H1 (cell line): ENCODE results near the gene PACS1. TPM values are rescaled to one million over a fixed set of nuclear protein-coding genes. Genes with fewer than 3 reads are reported as not detected.
A peak's percentile ranks its signal among the peaks of the same experiment; 100 is the strongest.

ENCODE experiments used
- CTCF ChIA-PET: fragments of 300-600 bp; sonication (Branson Sonifier 250); formaldehyde crosslinking; loops from one replicate; lab custom pipeline; 2021; ENCODE audit not compliant: partially characterized antibody; lab: Charles Lee
- POLR2A ChIA-PET: fragments of 300-600 bp; sonication (Branson Sonifier 250); formaldehyde crosslinking; loops from one replicate; lab custom pipeline; 2021; ENCODE audit warnings: inconsistent platforms; ENCODE audit not compliant: partially characterized antibody; lab: Charles Lee
- DNase-seq, 2 experiments: peaks; one replicate each; pipeline versions ENCODE4 v3.0.0 to v3.0.0-alpha.2; 2010 to 2022; ENCODE audit warnings: low spot score in 2 of 2, low read depth in 1 of 2, mixed read lengths in 1 of 2
- FAIRE-seq: peaks from 2 replicates; lab custom pipeline; 2011; peaks lifted over from hg19 to GRCh38; lab: Jason Lieb, UNC
- H2AFZ ChIP-seq: 2 replicates; pipeline ENCODE4 v1.8.1; 2012; ENCODE audit warnings: low read length, inconsistent platforms
- H2AK5ac ChIP-seq: 2 replicates; pipeline ENCODE4 v1.6.1; 2013; ENCODE audit warnings: low read depth, low read length
- H2BK120ac ChIP-seq: replicated peaks from 2 replicates; pipeline ENCODE3; 2013; ENCODE audit warnings: low read depth, low read length, inconsistent platforms
- H2BK12ac ChIP-seq: 2 replicates; pipeline ENCODE4 v1.6.1; 2013; ENCODE audit warnings: low read depth, low read length
- H2BK15ac ChIP-seq: 2 replicates; pipeline ENCODE4 v1.6.1; 2013; ENCODE audit warnings: low read length
- H2BK20ac ChIP-seq: 2 replicates; pipeline ENCODE4 v1.6.1; 2013; ENCODE audit warnings: low read length
- H2BK5ac ChIP-seq: 2 replicates; pipeline ENCODE4 v1.6.1; 2013; ENCODE audit warnings: low read depth, low read length
- H3K14ac ChIP-seq: 2 replicates; pipeline ENCODE4 v1.6.1; 2013; ENCODE audit warnings: inconsistent platforms; ENCODE audit not compliant: insufficient read length
- H3K18ac ChIP-seq: 2 replicates; pipeline ENCODE4 v1.6.1; 2013; ENCODE audit warnings: low read length; ENCODE audit errors: extremely low read depth
- H3K23ac ChIP-seq: 2 replicates; pipeline ENCODE4 v1.6.1; 2013; ENCODE audit warnings: inconsistent platforms; ENCODE audit not compliant: insufficient read length
- H3K23me2 ChIP-seq: 2 replicates; pipeline ENCODE4 v1.6.1; 2013; ENCODE audit warnings: low read depth, low read length
- H3K27ac ChIP-seq: 2 replicates; pipeline ENCODE4 v1.6.1; 2011; ENCODE audit warnings: low read depth, low read length, inconsistent platforms
- H3K27me3 ChIP-seq, 4 experiments: replicated peaks in 1 of 4; 1 replicate in 1 of 4; 2 replicates in 3 of 4; pipeline versions ENCODE4 v1.6.1 to v1.8.1; 2011 to 2013; ENCODE audit warnings: low read length in 3 of 4, mild to moderate bottlenecking in 3 of 4, inconsistent platforms in 2 of 4, mixed read lengths in 2 of 4, moderate library complexity in 1 of 4; ENCODE audit not compliant: control insufficient read depth in 3 of 4, insufficient read depth in 3 of 4; ENCODE audit errors: extremely low read depth in 1 of 4
- H3K36me3 ChIP-seq, 4 experiments: 2 replicates each; pipeline versions ENCODE4 v1.6.1 to v1.8.1; 2011 to 2013; ENCODE audit warnings: mild to moderate bottlenecking in 4 of 4, low read length in 3 of 4, moderate library complexity in 2 of 4, control low read depth in 1 of 4, inconsistent platforms in 1 of 4; ENCODE audit not compliant: insufficient read depth in 4 of 4, control insufficient read depth in 2 of 4
- H3K4ac ChIP-seq: replicated peaks from 2 replicates; pipeline ENCODE3; 2013; ENCODE audit warnings: low read length, low read depth, mixed read lengths, inconsistent platforms; ENCODE audit not compliant: insufficient read length
- H3K4me1 ChIP-seq, 4 experiments: replicated peaks in 1 of 4; 1 replicate in 1 of 4; 2 replicates in 3 of 4; pipeline versions ENCODE4 v1.6.1 to v1.8.1; 2011 to 2013; ENCODE audit warnings: low read length in 3 of 4, inconsistent platforms in 2 of 4, mixed read lengths in 1 of 4; ENCODE audit not compliant: insufficient read depth in 4 of 4, control insufficient read depth in 3 of 4
- H3K4me2 ChIP-seq, 2 experiments: 2 replicates each; pipeline versions ENCODE4 v1.6.1 to v1.8.1; 2011 to 2013; ENCODE audit warnings: low read depth in 2 of 2, low read length in 2 of 2, control low read depth in 1 of 2, inconsistent platforms in 1 of 2, mild to moderate bottlenecking in 1 of 2; ENCODE audit not compliant: insufficient read depth in 1 of 2
- H3K4me3 ChIP-seq, 4 experiments: fragments of 200-600, 300-600 bp in 1 of 4; sonication (generic), shearing (Covaris generic), sonication (Bioruptor Twin) in 1 of 4; 2 replicates each; pipeline versions ENCODE4 v1.5.1 to v1.8.1; 2011 to 2016; ENCODE audit warnings: low read length in 4 of 4, low read depth in 3 of 4, control low read depth in 2 of 4, inconsistent platforms in 2 of 4, mild to moderate bottlenecking in 2 of 4, mixed read lengths in 1 of 4, moderate library complexity in 1 of 4; ENCODE audit not compliant: insufficient read depth in 2 of 4; ENCODE audit errors: extremely low read depth in 1 of 4
- H3K56ac ChIP-seq: replicated peaks from 2 replicates; pipeline ENCODE3; 2013; ENCODE audit warnings: low read depth, mild to moderate bottlenecking, mixed read lengths, low read length, inconsistent platforms; ENCODE audit not compliant: insufficient read length
- H3K79me1 ChIP-seq: 2 replicates; pipeline ENCODE4 v1.6.1; 2013; ENCODE audit warnings: low read depth, low read length, control low read depth
- H3K79me2 ChIP-seq, 2 experiments: 2 replicates each; pipeline versions ENCODE4 v1.6.1 to v1.8.1; 2012 to 2013; ENCODE audit warnings: low read length in 2 of 2, mild to moderate bottlenecking in 2 of 2, inconsistent platforms in 1 of 2; ENCODE audit not compliant: insufficient read depth in 2 of 2, control insufficient read depth in 1 of 2
- H3K9ac ChIP-seq, 4 experiments: replicated peaks in 1 of 4; 1 replicate in 1 of 4; 2 replicates in 3 of 4; pipeline versions ENCODE4 v1.6.1 to v1.8.1; 2011 to 2013; ENCODE audit warnings: low read depth in 3 of 4, low read length in 3 of 4, control low read depth in 2 of 4, mild to moderate bottlenecking in 2 of 4, moderate library complexity in 2 of 4, inconsistent platforms in 1 of 4; ENCODE audit errors: extremely low read depth in 1 of 4
- H3K9me3 ChIP-seq, 2 experiments: 2 replicates each; pipeline versions ENCODE4 v1.6.1 to v1.8.1; 2012 to 2013; ENCODE audit warnings: mild to moderate bottlenecking in 2 of 2, moderate library complexity in 2 of 2, control low read depth in 1 of 2, inconsistent platforms in 1 of 2, low read depth in 1 of 2, low read length in 1 of 2, mixed read lengths in 1 of 2; ENCODE audit not compliant: insufficient read depth in 2 of 2
- H4K20me1 ChIP-seq, 2 experiments: replicated peaks in 1 of 2; 2 replicates each; pipeline versions ENCODE3 to v1.8.1; 2011 to 2013; ENCODE audit warnings: inconsistent platforms in 2 of 2, low read length in 2 of 2, mild to moderate bottlenecking in 1 of 2; ENCODE audit not compliant: insufficient read depth in 2 of 2, control insufficient read depth in 1 of 2
- H4K5ac ChIP-seq: 2 replicates; pipeline ENCODE4 v1.6.1; 2013; ENCODE audit warnings: low read length, low read depth, mixed read lengths, inconsistent platforms; ENCODE audit not compliant: insufficient read length
- H4K8ac ChIP-seq: 2 replicates; pipeline ENCODE4 v1.8.0; 2013; ENCODE audit warnings: mild to moderate bottlenecking, moderate library complexity, low read length, inconsistent platforms; ENCODE audit not compliant: insufficient read depth; ENCODE audit errors: extremely low read depth
- H4K91ac ChIP-seq: replicated peaks from 2 replicates; pipeline ENCODE3; 2013; ENCODE audit warnings: low read length, mixed read lengths, inconsistent platforms; ENCODE audit not compliant: insufficient read length
- BCL11A ChIP-seq, 2 experiments: IDR thresholded peaks; one replicate each; pipeline ENCODE4 v1.6.1; 2011; ENCODE audit warnings: low read depth in 2 of 2, low read length in 2 of 2, mild to moderate bottlenecking in 2 of 2
- E2F6 ChIP-seq: IDR thresholded peaks from 2 replicates; pipeline ENCODE4 v1.6.1; 2012; ENCODE audit warnings: inconsistent platforms
- EZH2 ChIP-seq: fragments of 200-600 bp; sonication (generic); IDR thresholded peaks from 2 replicates; pipeline ENCODE4 v1.7.1; 2012; ENCODE audit warnings: low read depth, mild to moderate bottlenecking, moderate library complexity, low read length, inconsistent platforms; ENCODE audit not compliant: severe bottlenecking
- GABPA ChIP-seq: IDR thresholded peaks from 2 replicates; pipeline ENCODE4 v1.6.1; 2011; ENCODE audit warnings: mild to moderate bottlenecking, low read length, moderate library complexity, borderline replicate concordance; ENCODE audit not compliant: insufficient read depth
- SRF ChIP-seq: IDR thresholded peaks from 2 replicates; pipeline ENCODE4 v1.6.1; 2011; ENCODE audit warnings: mild to moderate bottlenecking, low read depth, low read length, moderate library complexity
- SUZ12 ChIP-seq: fragments of 200-600 bp; sonication (generic); IDR thresholded peaks from 2 replicates; pipeline ENCODE4 v1.6.1; 2012; ENCODE audit warnings: mild to moderate bottlenecking, inconsistent platforms, low read length, moderate library complexity, mixed read lengths
- USF2 ChIP-seq: IDR thresholded peaks from 2 replicates; pipeline ENCODE4 v1.6.1; 2011; ENCODE audit warnings: low read length, improper control_type of control experiment
- WGBS, 2 experiments: shearing (Covaris generic) in 1 of 2; methylation state at CpG; one replicate each; pipeline versions ENCODE4 v1.1.6 to v1.1.7; 2013 to 2015; ENCODE audit warnings: low lambda C conversion rate in 2 of 2, mixed read lengths in 2 of 2, inconsistent platforms in 1 of 2, low coverage in 1 of 2, missing lambda C conversion rate in 1 of 2; ENCODE audit not compliant: insufficient replicate concordance in 2 of 2, insufficient coverage in 1 of 2, insufficient read length in 1 of 2; ENCODE audit errors: extremely low coverage in 1 of 2, missing lambda C conversion rate in 1 of 2; 5-methylcytosine and 5-hydroxymethylcytosine counted together
- polyA plus RNA-seq, 7 experiments: library from polyadenylated mRNA; depleted of rRNA in 3 of 7; stranded (reverse) in 5 of 7; unstranded in 2 of 7; fragments of >200 nt in 5 of 7; fragments of 200-250 nt in 2 of 7; gene quantifications; 1 replicate in 5 of 7; 2 replicates in 1 of 7; 4 replicates in 1 of 7; pipeline versions ENCODE4 v1.2.1 to v1.2.3, GENCODE V29; 2011 to 2013; ENCODE audit warnings: missing spikeins in 2 of 7, mixed read lengths in 2 of 7
- total RNA-seq: library from RNA; stranded (reverse); fragmentation: NEBNext Ultra II Directional; extraction: Animal tissue kit (Norgen Biotek cat#: 25700); gene quantifications from 2 replicates; pipeline ENCODE4 v1.2.1, GENCODE V29; 2021

Gene PACS1
- total and polyA plus RNA-seq, 2 of the 8 experiments (the other 6 are each of a cell fraction or from before 2014, with no cell fraction given), result 11.5 to 36.0 TPM

GRCh38 chr11:66293777-66294625 lies 223.9 kb downstream of the PACS1 start:
- Histone ChIP-seq H3K27me3 (peaks cover 2 to 30% (median 18%) of the 10 kb centered on the region in 4 experiments), H3K56ac (no peak overlapping the region), H3K14ac (no peak overlapping the region), H3K4me3 (no peak overlapping the region), H3K23ac (no peak overlapping the region), H2AK5ac (no peak overlapping the region), H3K23me2 (peaks cover 9% of the 10 kb centered on the region; the same call in 1 of the 2 replicates), H4K5ac (no peak overlapping the region), H2BK20ac (no peak overlapping the region), H2AFZ (no peak overlapping the region), H3K4me1 (peaks cover 2 to 28% (median 8%) of the 10 kb centered on the region in 4 experiments; a peak in 6 of 7 replicates), H3K4me2 (no peak overlapping the region), H3K79me1 (0 out of 2 replicates have a peak, but pooled peaks cover 2% of the 10 kb centered on the region), H3K27ac (no peak overlapping the region), H4K8ac (no peak overlapping the region), H4K91ac (no peak overlapping the region), H2BK120ac (no peak overlapping the region), H2BK5ac (no peak overlapping the region), H3K36me3 (no peaks in the 10 kb centered on the region), H3K9me3 (no peaks in the 10 kb centered on the region), H3K9ac (no peak overlapping the region), H3K79me2 (no peaks in the 10 kb centered on the region), H4K20me1 (peaks cover 4 to 5% of the 10 kb centered on the region in 2 experiments), H2BK12ac (peak overlapping the region; percentile 39; the same call in 1 of the 2 replicates), H2BK15ac (no peak overlapping the region), H3K4ac (no peak overlapping the region), H3K18ac (no peak overlapping the region)
- TF ChIP-seq E2F6 (no peak), GABPA (no peak), BCL11A (IDR thresholded peaks at IDR 0.05; ENCODE audit: low read depth in 2 of 2, low read length in 2 of 2) (no peak), SUZ12 (no peak), USF2 (no peak), EZH2 (no peak), SRF (no peak)
- CTCF ChIA-PET, result interaction anchor here (1.5 kb wide), 1 partner anchor 17 kb away, joined by 6 read pairs; no protein-coding TSS in a partner anchor
- 89% methylated on average over 27 of the region's 30 CpGs; no CpG with 5 or more reads in 1 of the 2 experiments for WGBS, 2 experiments
- DNase-seq (peak in 1 of 2 experiments; percentile 48), FAIRE-seq (no peak)
- POLR2A ChIA-PET, result interaction anchor here (1.5 to 4.0 kb wide), 2 partner anchors 17 to 18 kb away, joined by 3 to 16 read pairs; no protein-coding TSS in a partner anchor
